ENCODE results near the gene SETD1A. TPM values are rescaled to one million over a fixed set of nuclear protein-coding genes. Genes with fewer than 3 reads are reported as not detected.

The SETD1A gene
- total and polyA plus RNA-seq, 2 of the 8 experiments (the other 6 are each of a cell fraction or from before 2014, with no cell fraction given) = 4.8 to 29.0 TPM

DNA sequence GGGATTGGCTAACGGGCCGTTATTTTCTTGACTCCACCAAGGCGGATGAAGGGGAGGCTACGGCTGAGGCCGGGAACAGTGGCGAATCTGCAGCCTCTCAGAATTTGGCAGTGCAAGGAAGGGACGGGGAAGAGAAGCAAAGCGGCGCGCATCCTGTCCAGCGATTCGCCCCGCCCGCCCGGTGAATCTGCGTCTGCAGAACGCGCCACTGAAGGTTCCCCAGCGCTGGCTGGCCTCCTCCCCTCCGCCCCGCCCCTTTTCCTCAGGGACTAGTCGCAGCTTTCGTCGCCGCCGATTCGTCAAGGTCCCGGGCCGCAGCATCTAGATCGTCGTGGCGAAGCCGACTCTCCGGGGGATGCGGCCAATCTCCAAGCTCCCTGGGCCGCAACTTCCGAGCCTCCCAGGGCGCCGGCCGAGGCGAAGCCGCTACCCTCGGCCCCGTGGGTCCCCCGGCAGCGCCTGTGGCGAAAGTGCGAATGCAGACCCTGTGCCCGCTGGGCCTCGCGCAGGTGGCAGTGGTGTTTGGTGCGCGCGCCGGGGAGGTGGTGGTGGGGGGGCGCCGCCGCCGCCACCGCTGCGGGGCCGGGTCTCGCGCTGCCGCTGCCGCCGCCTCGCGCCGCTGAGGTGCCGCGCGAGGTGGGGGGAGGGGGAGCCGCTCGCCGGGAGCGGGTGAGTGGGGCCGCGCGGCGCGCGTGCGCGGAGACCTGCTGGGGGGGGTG lies at the start of gene SETD1A (continued):
- peak; percentile 24 for TF ChIP-seq TAF7 (optimal IDR thresholded peaks at IDR 0.05; ENCODE audit: borderline replicate concordance, low read depth, low read length)
- TF ChIP-seq EP300 (IDR thresholded peaks at IDR 0.05; ENCODE audit: borderline replicate concordance in 1 of 2, low read depth in 2 of 2, low read length in 2 of 2) = peak in 1 of 2 experiments; percentile 98; a peak in 1 of 3 replicates
- TF ChIP-seq SIN3A (conservative IDR thresholded peaks at IDR 0.05 in 1 of 2, IDR thresholded peaks at IDR 0.05 in 1 of 2; ENCODE audit: low read depth in 1 of 2, low read length in 2 of 2) = peak in 1 of 2 experiments; percentile 74; a peak in 1 of 4 replicates
- peak; percentile 77 for TF ChIP-seq TAF1 (IDR thresholded peaks at IDR 0.05; ENCODE audit: low read depth, low read length)
- TF ChIP-seq RBBP5 (IDR thresholded peaks at IDR 0.05; ENCODE audit: borderline replicate concordance, low read depth, low read length) = peak; percentile 46; the same call in 1 of the 2 replicates
- no peak for TF ChIP-seq RNF2 (IDR thresholded peaks at IDR 0.05; ENCODE audit: borderline replicate concordance, low read depth, low read length, missing control alignments, poor library complexity, severe bottlenecking)
- TF ChIP-seq, protein P1, sequence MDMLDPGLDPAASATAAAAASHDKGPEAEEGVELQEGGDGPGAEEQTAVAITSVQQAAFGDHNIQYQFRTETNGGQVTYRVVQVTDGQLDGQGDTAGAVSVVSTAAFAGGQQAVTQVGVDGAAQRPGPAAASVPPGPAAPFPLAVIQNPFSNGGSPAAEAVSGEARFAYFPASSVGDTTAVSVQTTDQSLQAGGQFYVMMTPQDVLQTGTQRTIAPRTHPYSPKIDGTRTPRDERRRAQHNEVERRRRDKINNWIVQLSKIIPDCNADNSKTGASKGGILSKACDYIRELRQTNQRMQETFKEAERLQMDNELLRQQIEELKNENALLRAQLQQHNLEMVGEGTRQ (IDR thresholded peaks at IDR 0.05; ENCODE audit: low read length) = no peak
- TF ChIP-seq SP1 (IDR thresholded peaks at IDR 0.05; ENCODE audit: low read depth, low read length) = peak; percentile 76; the same call in 1 of the 2 replicates
- peak in 1 of 2 experiments; percentile 54; a peak in 1 of 3 replicates for TF ChIP-seq POLR2A (IDR thresholded peaks at IDR 0.05; ENCODE audit: control extremely low read depth in 1 of 2, low read depth in 2 of 2, low read length in 2 of 2)
- TF ChIP-seq CREB1 (IDR thresholded peaks at IDR 0.05) = peak; percentile 95
- TF ChIP-seq BCL11A (IDR thresholded peaks at IDR 0.05; ENCODE audit: low read depth in 2 of 2, low read length in 2 of 2) = no peak
- peak; percentile 60 for TF ChIP-seq PHF8 (conservative IDR thresholded peaks at IDR 0.05; ENCODE audit: low read depth, low read length)
- 0 out of 2 replicates have a peak, but pooled peaks have one; percentile 58 for TF ChIP-seq TCF12 (IDR thresholded peaks at IDR 0.05; ENCODE audit: low read depth, low read length)
- no peak for TF ChIP-seq HDAC6 (IDR thresholded peaks at IDR 0.05; ENCODE audit: low read depth, low read length)

Data from H1 (cell line).